CD4-positive, CD25-positive, alpha-beta regulatory T cell (primary cell): ENCODE measurements around the gene WDR86. TPM values are rescaled to one million over a fixed set of nuclear protein-coding genes. Genes with fewer than 3 reads are reported as not detected.

Experiments
- ATAC-seq, 2 donors: fragments of 150-1000 bp; cut with Tn5 transposase; one replicate each; pipeline ENCODE4 v1.10.0; 2021; ENCODE audit warnings: low read depth in 2 of 2, moderate number of reproducible peaks in 2 of 2, moderate library complexity in 1 of 2
- DNase-seq, 3 donors: peaks; one replicate each; pipeline versions ENCODE4 v3.0.0 to v3.0.0-alpha.2; 2012 to 2022; ENCODE audit warnings: mixed read lengths in 1 of 3
- H3K27ac ChIP-seq: one replicate; pipeline ENCODE4 v1.7.0; 2013; ENCODE audit warnings: mild to moderate bottlenecking, low read length; ENCODE audit not compliant: insufficient read depth, poor library complexity, severe bottlenecking
- H3K27me3 ChIP-seq: one replicate; pipeline ENCODE4 v1.7.0; 2013; ENCODE audit warnings: low read length; ENCODE audit not compliant: control insufficient read depth, insufficient read depth
- H3K36me3 ChIP-seq: one replicate; pipeline ENCODE4 v1.7.0; 2013; ENCODE audit warnings: mild to moderate bottlenecking, low read length, moderate library complexity; ENCODE audit not compliant: control insufficient read depth, insufficient read depth
- H3K4me1 ChIP-seq: 2 replicates; pipeline ENCODE4 v1.7.0; 2013; ENCODE audit warnings: mild to moderate bottlenecking, low read length; ENCODE audit not compliant: insufficient read depth, control insufficient read depth, poor library complexity, severe bottlenecking
- H3K4me3 ChIP-seq: one replicate; pipeline ENCODE4 v1.7.0; 2013; ENCODE audit warnings: low read depth, mild to moderate bottlenecking, low read length, moderate library complexity
- H3K9me3 ChIP-seq, 2 experiments: 1 replicate in 1 of 2; 2 replicates in 1 of 2; pipeline ENCODE4 v1.7.0; 2013; ENCODE audit warnings: low read length in 2 of 2, mild to moderate bottlenecking in 1 of 2, moderate library complexity in 1 of 2; ENCODE audit not compliant: control insufficient read depth in 2 of 2
- H3K27ac Mint-ChIP-seq, 3 donors: one replicate each; pipeline ENCODE4 v1.8.0; 2020 to 2022; ENCODE audit warnings: mild to moderate bottlenecking in 3 of 3, mixed read lengths in 3 of 3, moderate library complexity in 2 of 3
- H3K27me3 Mint-ChIP-seq: one replicate; pipeline ENCODE4 v1.8.0; 2022; ENCODE audit warnings: mild to moderate bottlenecking, mixed read lengths
- H3K36me3 Mint-ChIP-seq: one replicate; pipeline ENCODE4 v1.8.0; 2020; ENCODE audit warnings: mixed read lengths
- H3K4me1 Mint-ChIP-seq, 4 donors: one replicate each; pipeline ENCODE4 v1.8.0; 2020 to 2022; ENCODE audit warnings: mixed read lengths in 4 of 4, mild to moderate bottlenecking in 1 of 4
- H3K4me3 Mint-ChIP-seq, 4 donors: one replicate each; pipeline ENCODE4 v1.8.0; 2020 to 2022; ENCODE audit warnings: mild to moderate bottlenecking in 4 of 4, mixed read lengths in 4 of 4, moderate library complexity in 3 of 4
- H3K9me3 Mint-ChIP-seq, 7 donors: one replicate each; pipeline ENCODE4 v1.8.0; 2020 to 2022; ENCODE audit warnings: mixed read lengths in 7 of 7, mild to moderate bottlenecking in 3 of 7, moderate library complexity in 2 of 7
- polyA plus RNA-seq, 4 donors: library from polyadenylated mRNA; unstranded; fragments of 300-500 nt; fragmentation: Illumina TruSeq; gene quantifications; one replicate each; pipeline ENCODE4 v1.2.3, GENCODE V29; 2021
- total RNA-seq: library from RNA; stranded (reverse); gene quantifications from one replicate; pipeline ENCODE4 v1.2.3, GENCODE V29; 2022

The WDR86 gene
- total and polyA plus RNA-seq, 5 donors from 2014 or later = 0.15 to 4.8 (median 0.51) TPM; not detected in 1

DNA sequence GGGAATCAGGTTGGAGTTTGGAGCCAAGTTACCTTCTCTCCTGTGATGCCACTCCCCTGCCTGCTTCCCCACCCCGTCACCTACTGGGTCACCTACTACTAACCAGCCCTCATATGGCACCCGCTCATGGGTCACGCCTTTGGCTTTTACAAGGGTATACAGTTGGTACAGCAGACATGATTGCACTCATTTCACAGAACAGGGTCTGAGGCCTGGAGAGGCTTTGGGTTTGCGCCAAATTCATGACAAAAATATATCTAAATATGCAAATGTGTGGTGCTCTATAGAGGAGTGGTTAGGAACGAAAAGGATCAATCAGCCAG is 19.4 kb upstream of the WDR86 start:
- no peaks in the 10 kb centered on the region for H3K27me3 ChIP-seq
- peaks cover 58% of the 10 kb centered on the region for H3K4me1 ChIP-seq
- H3K9me3 Mint-ChIP-seq = no peaks in the 10 kb centered on the region
- H3K4me1 Mint-ChIP-seq = peaks cover 7 to 56% (median 22%) of the 10 kb centered on the region in 4 donors
- no peak for ATAC-seq
- no peaks in the 10 kb centered on the region for H3K9me3 ChIP-seq
- H3K4me3 ChIP-seq = peak overlapping the region; percentile 37
- H3K27ac Mint-ChIP-seq = peak overlapping the region in 2 of 3 donors; percentile 88 to 91
- H3K36me3 ChIP-seq = no peaks in the 10 kb centered on the region
- peak overlapping the region in 2 of 4 donors; percentile 75 to 80 for H3K4me3 Mint-ChIP-seq
- H3K27me3 Mint-ChIP-seq = no peaks in the 10 kb centered on the region
- H3K27ac ChIP-seq = no peak overlapping the region
- H3K36me3 Mint-ChIP-seq = no peaks in the 10 kb centered on the region
- no peak for DNase-seq

DNA sequence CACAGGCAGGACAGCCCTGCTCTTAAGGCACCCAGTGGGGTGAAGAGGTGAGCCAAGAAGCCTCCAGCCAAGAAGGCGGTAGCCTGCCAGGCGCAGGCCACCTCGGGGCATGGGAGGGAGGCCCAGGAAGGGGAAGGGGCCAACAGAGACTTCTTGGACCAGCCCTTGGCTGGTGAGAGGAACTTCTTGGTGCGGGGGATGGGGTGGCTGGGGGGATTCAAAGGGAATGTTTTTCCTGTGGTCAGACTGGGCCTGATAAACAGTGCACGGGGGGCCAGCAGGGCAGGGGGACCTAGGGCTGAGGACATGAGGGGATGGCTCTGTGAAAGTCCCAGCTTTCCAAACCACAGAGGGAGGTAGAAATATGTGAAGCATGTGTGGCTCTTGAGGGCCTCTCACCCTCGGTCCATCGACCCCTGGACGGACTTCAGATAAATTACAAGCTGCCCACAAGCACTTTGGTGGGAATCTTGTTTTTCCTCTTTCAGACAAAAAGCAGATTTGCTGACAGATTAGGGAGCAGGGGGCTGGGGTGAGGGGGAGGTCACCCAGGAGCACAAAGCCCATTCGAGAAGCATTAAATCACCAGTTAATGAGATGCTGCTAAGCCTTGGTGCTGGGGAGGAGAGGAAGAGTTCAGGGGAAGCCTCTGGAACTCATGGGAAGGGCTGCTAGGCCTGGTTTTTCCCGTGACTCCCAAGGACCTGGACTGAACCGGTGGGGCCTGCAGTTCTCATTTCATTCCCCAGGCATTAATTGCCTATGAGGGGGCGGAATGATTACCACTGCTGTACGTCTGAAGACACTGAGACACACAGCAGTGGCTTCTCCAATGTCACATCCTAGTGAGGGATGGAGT is 18.8 kb upstream of the WDR86 start:
- H3K4me3 ChIP-seq = no peak overlapping the region
- peak overlapping the region in 2 of 3 donors; percentile 56 to 62 for H3K27ac Mint-ChIP-seq

DNA sequence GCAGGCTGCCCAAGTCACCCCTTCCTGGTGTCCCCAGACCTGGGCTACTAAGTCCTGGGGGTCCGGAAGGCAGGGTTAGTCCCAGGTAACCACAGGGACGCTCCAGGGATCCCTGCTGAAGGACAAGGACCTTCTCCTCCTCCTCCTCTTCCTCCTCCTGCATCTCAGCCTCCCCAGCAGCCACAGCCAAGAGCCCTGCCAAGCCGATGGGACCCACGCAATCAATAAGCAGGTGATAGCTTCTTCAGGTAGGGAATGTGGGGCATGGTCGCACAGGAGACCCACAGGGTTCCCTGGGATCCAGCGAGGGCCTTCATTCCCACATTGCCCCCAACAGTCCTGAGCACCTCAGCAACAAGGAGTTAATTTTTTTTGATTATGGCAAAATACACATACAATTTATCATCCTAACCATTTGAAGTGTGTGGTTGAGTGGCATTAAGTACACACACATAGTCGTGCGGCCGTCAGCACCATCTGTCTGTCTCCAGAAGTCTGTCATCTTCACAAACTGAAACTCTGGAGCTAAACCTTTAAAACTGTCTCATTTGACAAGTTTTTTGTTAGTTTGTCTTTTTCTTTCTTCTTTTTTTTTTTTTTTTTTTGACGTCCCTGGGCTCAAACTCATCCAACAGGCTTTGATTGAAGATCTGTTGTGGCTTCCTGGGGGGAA is 18.0 kb upstream of the WDR86 start:
- H3K4me1 Mint-ChIP-seq = peaks cover 7 to 49% (median 19%) of the 10 kb centered on the region in 4 donors
- Histone ChIP-seq H3K36me3 (no peaks in the 10 kb centered on the region), H3K4me3 (no peak overlapping the region), H3K27ac (no peak overlapping the region), H3K4me1 (peaks cover 51% of the 10 kb centered on the region), H3K9me3 (no peaks in the 10 kb centered on the region), H3K27me3 (no peaks in the 10 kb centered on the region)
- peak overlapping the region in 2 of 3 donors; percentile 56 to 62 for H3K27ac Mint-ChIP-seq
- H3K27me3 Mint-ChIP-seq = peaks cover 4% of the 10 kb centered on the region
- peak overlapping the region in 1 of 4 donors; percentile 19 for H3K4me3 Mint-ChIP-seq
- ATAC-seq (no peak), DNase-seq (no peak)
- no peaks in the 10 kb centered on the region for H3K36me3 Mint-ChIP-seq
- no peaks in the 10 kb centered on the region for H3K9me3 Mint-ChIP-seq

More for the DNA sequence above, 18.8 kb upstream of the WDR86 start:
- H3K9me3 Mint-ChIP-seq = no peaks in the 10 kb centered on the region
- Histone ChIP-seq H3K27me3 (no peaks in the 10 kb centered on the region), H3K27ac (no peak overlapping the region), H3K4me1 (peaks cover 58% of the 10 kb centered on the region), H3K36me3 (no peaks in the 10 kb centered on the region), H3K9me3 (no peaks in the 10 kb centered on the region)
- no peaks in the 10 kb centered on the region for H3K36me3 Mint-ChIP-seq
- DNase-seq (no peak), ATAC-seq (no peak)
- H3K4me3 Mint-ChIP-seq = peak overlapping the region in 2 of 4 donors; percentile 16 to 19
- H3K27me3 Mint-ChIP-seq = no peaks in the 10 kb centered on the region
- H3K4me1 Mint-ChIP-seq = peaks cover 7 to 56% (median 22%) of the 10 kb centered on the region in 4 donors

DNA sequence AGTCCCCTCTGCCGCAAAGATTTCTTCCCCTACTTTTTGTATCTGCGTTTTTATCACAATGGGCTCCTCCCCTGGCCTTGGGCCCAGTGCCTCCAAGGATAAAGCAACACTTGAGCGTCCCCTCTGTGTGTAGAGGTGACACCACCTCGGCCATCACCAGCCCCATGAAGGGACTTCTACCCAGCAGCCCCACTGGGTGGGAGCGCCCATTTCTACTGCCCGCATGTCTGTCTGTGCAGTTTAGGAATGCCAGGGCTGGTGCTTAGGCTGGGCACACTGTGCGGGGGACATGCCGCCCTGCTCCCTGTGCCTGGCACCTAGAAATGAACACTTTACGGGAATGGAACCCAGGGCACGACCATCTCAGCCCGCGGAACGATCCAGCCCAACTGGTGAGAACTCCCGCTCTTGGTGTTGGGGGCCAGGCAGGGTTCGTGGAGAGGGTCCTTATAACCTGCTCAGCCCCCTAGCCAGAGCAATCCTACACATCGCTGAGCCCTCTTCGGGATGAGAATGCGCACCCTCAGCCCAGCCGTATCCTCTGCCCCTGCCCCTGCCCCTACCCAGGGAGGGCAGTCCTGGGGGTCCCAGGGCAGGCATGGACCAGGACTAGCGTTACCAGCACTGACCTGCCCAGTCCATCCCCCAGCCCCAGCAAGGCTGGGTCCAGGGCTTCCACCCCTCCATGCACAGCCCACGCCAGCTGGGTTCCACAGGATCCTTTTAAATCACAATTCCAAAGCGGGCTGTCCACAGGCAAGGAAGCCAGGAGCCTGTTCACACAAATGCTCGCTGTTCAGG is 17.3 kb upstream of the WDR86 start:
- no peak overlapping the region for H3K27ac Mint-ChIP-seq
- ATAC-seq (no peak), DNase-seq (no peak)
- Histone ChIP-seq H3K27ac (no peak overlapping the region), H3K27me3 (no peaks in the 10 kb centered on the region), H3K9me3 (no peaks in the 10 kb centered on the region), H3K4me1 (peaks cover 44% of the 10 kb centered on the region), H3K4me3 (no peak overlapping the region), H3K36me3 (no peaks in the 10 kb centered on the region)
- H3K9me3 Mint-ChIP-seq = no peaks in the 10 kb centered on the region
- no peak overlapping the region for H3K4me3 Mint-ChIP-seq
- H3K36me3 Mint-ChIP-seq = no peaks in the 10 kb centered on the region
- H3K4me1 Mint-ChIP-seq = peaks cover 7 to 43% (median 16%) of the 10 kb centered on the region in 4 donors
- peaks cover 9% of the 10 kb centered on the region for H3K27me3 Mint-ChIP-seq

DNA sequence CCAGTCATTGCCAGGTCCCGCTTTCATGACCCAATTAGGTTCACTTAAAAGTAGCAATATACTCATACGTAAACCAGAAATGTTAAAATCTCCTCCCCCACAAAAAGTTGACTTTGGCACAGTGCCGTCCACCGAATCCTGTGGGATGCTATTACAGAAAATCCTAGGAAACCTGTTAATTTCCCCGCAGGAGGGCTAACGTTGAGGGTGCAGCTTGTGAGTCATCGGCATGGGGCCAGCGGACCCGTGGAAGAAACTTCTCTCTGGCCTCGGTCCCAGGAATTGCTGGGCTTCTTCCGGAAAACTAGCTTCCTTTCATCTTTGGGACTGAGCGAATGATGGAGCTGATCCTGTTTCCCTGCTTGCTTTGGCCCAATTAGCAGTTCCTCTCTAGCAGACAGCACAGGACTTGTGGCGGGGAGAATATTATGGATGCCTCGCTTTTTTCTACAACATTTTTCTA is 16.6 kb upstream of the WDR86 start:
- H3K9me3 Mint-ChIP-seq = peaks cover 0 to 4% (median 0%) of the 10 kb centered on the region in 7 donors
- no peak for ATAC-seq
- Histone ChIP-seq H3K4me1 (peaks cover 37% of the 10 kb centered on the region), H3K27me3 (no peaks in the 10 kb centered on the region), H3K36me3 (no peaks in the 10 kb centered on the region), H3K4me3 (no peak overlapping the region), H3K27ac (no peak overlapping the region), H3K9me3 (no peaks in the 10 kb centered on the region)
- no peak overlapping the region for H3K27ac Mint-ChIP-seq
- no peak for DNase-seq
- H3K36me3 Mint-ChIP-seq = no peaks in the 10 kb centered on the region
- peaks cover 12% of the 10 kb centered on the region for H3K27me3 Mint-ChIP-seq
- peaks cover 7 to 42% (median 16%) of the 10 kb centered on the region in 4 donors for H3K4me1 Mint-ChIP-seq
- no peak overlapping the region for H3K4me3 Mint-ChIP-seq

DNA sequence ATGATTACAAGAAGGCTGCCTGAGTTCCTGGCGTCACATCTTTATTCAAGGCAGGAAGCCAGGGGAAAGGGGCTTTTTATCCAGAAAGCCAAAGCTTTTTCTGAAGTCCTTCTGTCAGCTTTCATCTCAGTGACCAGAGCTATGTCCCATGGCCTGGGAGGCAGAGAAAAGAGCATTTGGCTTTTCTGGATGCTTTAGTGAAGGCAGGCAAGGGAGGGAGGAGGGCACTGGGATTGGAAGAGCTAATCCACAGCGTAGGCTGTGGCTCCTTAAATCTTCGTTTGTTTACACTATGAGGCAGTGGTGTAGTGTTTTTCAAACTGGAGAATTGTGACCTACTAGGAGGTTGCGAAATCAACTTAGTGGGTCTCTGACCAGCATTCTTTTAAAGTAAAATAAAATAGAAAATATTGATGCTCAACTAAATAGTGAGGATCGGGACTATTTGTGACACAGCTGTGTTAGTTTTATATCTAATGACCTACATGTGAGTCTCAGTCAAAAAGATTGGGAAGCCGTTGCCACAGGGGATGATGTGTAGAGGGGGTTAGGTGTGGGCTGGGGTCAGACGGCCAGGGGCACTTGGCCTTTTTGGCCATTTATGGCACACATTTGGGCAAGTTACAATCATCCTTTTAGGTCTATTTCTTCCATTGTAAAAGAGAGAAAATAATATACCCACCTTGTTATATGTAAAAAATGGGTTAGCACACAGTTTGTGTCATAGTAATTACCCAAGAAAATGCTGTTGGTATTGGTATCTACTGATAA is 16.0 kb upstream of the WDR86 start:
- peaks cover 7 to 36% (median 15%) of the 10 kb centered on the region in 4 donors for H3K4me1 Mint-ChIP-seq
- Histone ChIP-seq H3K27ac (no peak overlapping the region), H3K9me3 (no peaks in the 10 kb centered on the region), H3K4me3 (no peak overlapping the region), H3K36me3 (no peaks in the 10 kb centered on the region), H3K4me1 (peaks cover 35% of the 10 kb centered on the region), H3K27me3 (no peaks in the 10 kb centered on the region)
- ATAC-seq = no peak
- no peaks in the 10 kb centered on the region for H3K36me3 Mint-ChIP-seq
- DNase-seq = no peak
- H3K9me3 Mint-ChIP-seq = peaks cover 0 to 4% (median 0%) of the 10 kb centered on the region in 7 donors
- no peak overlapping the region for H3K4me3 Mint-ChIP-seq
- H3K27ac Mint-ChIP-seq = no peak overlapping the region
- peaks cover 12% of the 10 kb centered on the region for H3K27me3 Mint-ChIP-seq

DNA sequence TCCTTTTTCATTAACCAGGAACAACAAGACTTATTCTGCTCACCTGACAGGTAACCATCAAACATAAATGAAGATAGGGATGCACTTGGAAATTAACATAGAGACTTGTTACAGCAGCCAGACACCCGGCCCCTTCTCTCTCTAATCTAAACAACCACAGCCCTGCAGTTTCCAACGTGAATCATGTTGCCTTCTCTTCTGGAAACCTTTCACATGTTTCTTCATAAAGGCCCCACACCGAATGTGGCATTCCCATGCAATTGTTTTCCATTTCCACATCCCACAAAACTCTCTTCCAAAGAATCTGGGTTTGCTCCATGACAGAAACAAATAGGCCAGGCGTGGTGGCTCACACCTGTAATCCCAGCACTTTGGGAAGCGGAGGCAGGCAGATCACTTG is 15.0 kb upstream of the WDR86 start:
- no peaks in the 10 kb centered on the region for H3K36me3 Mint-ChIP-seq
- peaks cover 12% of the 10 kb centered on the region for H3K27me3 Mint-ChIP-seq
- H3K4me3 ChIP-seq = no peak overlapping the region
- peaks cover 6 to 9% of the 10 kb centered on the region in 2 experiments for H3K9me3 ChIP-seq
- ATAC-seq (no peak), DNase-seq (no peak)
- H3K36me3 ChIP-seq = no peaks in the 10 kb centered on the region
- H3K27ac Mint-ChIP-seq = no peak overlapping the region
- H3K4me3 Mint-ChIP-seq = no peak overlapping the region
- peaks cover 0 to 12% (median 2%) of the 10 kb centered on the region in 7 donors for H3K9me3 Mint-ChIP-seq
- peaks cover 27% of the 10 kb centered on the region for H3K4me1 ChIP-seq
- H3K27ac ChIP-seq = no peak overlapping the region
- H3K27me3 ChIP-seq = no peaks in the 10 kb centered on the region
- peaks cover 3 to 26% (median 9%) of the 10 kb centered on the region in 4 donors for H3K4me1 Mint-ChIP-seq
